Heart left ventricle (tissue), 16 donors: ENCODE data around the gene PRKCH. TPM values are rescaled to one million over a fixed set of nuclear protein-coding genes. Genes with fewer than 3 reads are reported as not detected.

Experiments
- ATAC-seq, 4 donors: fragments of 200-7000 bp; cut with Tn5 transposase; one replicate each; pipeline ENCODE4 v1.9.1; 2020 to 2022; ENCODE audit warnings: moderate library complexity in 4 of 4, mild to moderate bottlenecking in 3 of 4, moderate number of reproducible peaks in 1 of 4
- DNase-seq, 5 donors: peaks; one replicate each; pipeline ENCODE4 v3.0.0-alpha.2; 2020
- H3K27ac ChIP-seq, 12 donors: fragments of 200-600 bp; sonication (generic) in 4 of 12; one replicate each; pipeline versions ENCODE4 v1.5.0 to v1.8.0; 2016 to 2022; ENCODE audit warnings: mild to moderate bottlenecking in 2 of 12
- H3K27me3 ChIP-seq, 9 donors: fragments of 200-600 bp; sonication (generic) in 2 of 9; one replicate each; pipeline versions ENCODE4 v1.5.1 to v1.8.0; 2016 to 2022; ENCODE audit warnings: mild to moderate bottlenecking in 3 of 9
- H3K36me3 ChIP-seq, 9 donors: fragments of 200-600 bp; sonication (generic) in 2 of 9; one replicate each; pipeline versions ENCODE4 v1.5.0 to v1.8.0; 2018 to 2022; ENCODE audit warnings: mild to moderate bottlenecking in 2 of 9
- H3K4me1 ChIP-seq, 12 donors: fragments of 200-600 bp; sonication (generic) in 4 of 12; one replicate each; pipeline versions ENCODE4 v1.5.0 to v1.8.0; 2016 to 2022; ENCODE audit warnings: mild to moderate bottlenecking in 3 of 12
- H3K4me3 ChIP-seq, 12 donors: fragments of 200-600 bp; sonication (generic) in 4 of 12; one replicate each; pipeline versions ENCODE4 v1.5.0 to v1.8.0; 2017 to 2022; ENCODE audit warnings: mild to moderate bottlenecking in 9 of 12, moderate library complexity in 4 of 12
- H3K9me3 ChIP-seq, 12 donors: fragments of 200-600 bp; sonication (generic) in 4 of 12; one replicate each; pipeline versions ENCODE4 v1.5.0 to v1.8.0; 2016 to 2022; ENCODE audit warnings: mild to moderate bottlenecking in 1 of 12
- POLR2A ChIP-seq, 2 donors: fragments of 450-650 bp; IDR thresholded peaks; one replicate each; pipeline ENCODE4 v1.6.1; 2017; ENCODE audit warnings: antibody characterized with exemption in 2 of 2, mild to moderate bottlenecking in 2 of 2, moderate library complexity in 2 of 2
- WGBS, 4 donors: extraction: QIAGEN DNeasy Blood & Tissue Kit in 2 of 4; methylation state at CpG; one replicate each; pipeline versions ENCODE4 v1.1.5 to v1.1.7; 2013 to 2018; 5-methylcytosine and 5-hydroxymethylcytosine counted together
- intact Hi-C, 10 donors: fragments of 100-400 bp; cut with DNase I; formaldehyde crosslinking; loops; one replicate each; pipeline versions ENCODE4 v1.11.1 to v1.14.2; 2022
- polyA plus RNA-seq, 2 donors: library from polyadenylated mRNA; stranded (reverse); fragments of 200-250 nt; gene quantifications; one replicate each; pipeline ENCODE4 v1.2.3, GENCODE V29; 2013
- total RNA-seq, 9 donors: library from RNA; depleted of rRNA in 2 of 9; stranded (reverse); fragments of >200 nt in 2 of 9; fragmentation: NEBNext Ultra II Directional in 3 of 9; extraction: Animal tissue kit (Norgen Biotek cat#: 25700) in 3 of 9; gene quantifications; one replicate each; pipeline versions ENCODE4 v1.1.0 to v1.2.4, GENCODE V29; 2016 to 2023
- TF ChIP-seq, protein P1 (sequence below), 12 donors: fragments of 200-600 bp; sonication (generic) in 4 of 12; IDR thresholded peaks; one replicate each; pipeline versions ENCODE4 v1.5.0 to v1.8.0; 2018 to 2022; ENCODE audit warnings: antibody characterized with exemption in 12 of 12, mild to moderate bottlenecking in 5 of 12
- donor health status: ischemic (EF 13 %, LVEDD 7.1; RV severe dilation, severe dysfunction).
- donor health status: healthy with polysubstance abuse.
- donor health status: DM: no; HTN: yes; CAD: no.
- donor health status: DM: no; HTN: no; CAD: no.
- donor health status: ischemic (EF 25% LVEDD 6.9; RV normal size, moderate dysfunction).
- donor health status: ischemic (EF 25% LVEDD 5.7; RV mildly dilated, moderate dysfunction).
- donor health status: healthy.
- donor health status: DM: yes; HTN: yes; CAD: no.
- donor health status: ischemic (EF 35%, LVEDD 5.7; RV mildly dilated, moderate dysfunction).
- donor health status: nonischemic (EF 11% LVEDD 7.7; RV severe dilation, severe dysfunction).
- donor health status: DM: yes; HTN: yes; CAD: no.
- donor health status: PGD.
- donor health status: ischemic (EF 29% LVEDD 5.4; RV normal size, mild dysfunction).
- donor health status: nonischemic (EF 23%, LVEDD 6.1; RV moderate dilation, normal function).

PRKCH gene
- total and polyA plus RNA-seq, 11 donors: 6.1 to 49.2 (median 21.7) TPM

DNA sequence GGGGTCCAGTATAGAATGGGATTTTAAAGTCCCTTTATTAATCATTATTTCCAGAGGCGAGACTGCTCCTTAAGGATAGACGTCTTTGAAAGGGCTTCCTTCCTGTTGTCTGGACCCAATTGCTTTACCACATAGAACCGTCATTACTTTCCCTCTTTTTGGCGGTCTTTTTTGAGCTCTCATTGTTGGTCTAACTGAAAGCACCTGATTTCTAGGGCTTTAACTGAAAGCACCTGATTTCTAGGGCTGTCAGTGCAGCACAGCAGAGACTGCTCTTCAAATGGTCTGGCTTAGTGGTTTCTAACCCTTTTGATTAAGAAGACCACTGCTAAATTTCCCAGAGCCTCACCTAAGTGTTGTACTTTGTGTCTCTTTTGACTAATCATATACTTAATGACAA, 95.8 kb downstream of the PRKCH start:
- H3K4me1 ChIP-seq: peaks cover 0 to 72% (median 52%) of the 10 kb centered on the region in 12 donors
- no peaks in the 10 kb centered on the region for H3K9me3 ChIP-seq
- intact Hi-C loops: loop anchor here in 4 of 10 donors (5.0 to 10.0 kb wide), 6 partner anchors 40 to 92 kb away; partner anchors contain the start of gene PRKCH (in 1 of the 4)
- ATAC-seq: no peak
- H3K27me3 ChIP-seq: no peaks in the 10 kb centered on the region
- H3K27ac ChIP-seq: peak overlapping the region in 9 of 12 donors; percentile 7 to 68 (median 55)
- TF ChIP-seq POLR2A (IDR thresholded peaks at IDR 0.05): no peak
- TF ChIP-seq, protein P1, sequence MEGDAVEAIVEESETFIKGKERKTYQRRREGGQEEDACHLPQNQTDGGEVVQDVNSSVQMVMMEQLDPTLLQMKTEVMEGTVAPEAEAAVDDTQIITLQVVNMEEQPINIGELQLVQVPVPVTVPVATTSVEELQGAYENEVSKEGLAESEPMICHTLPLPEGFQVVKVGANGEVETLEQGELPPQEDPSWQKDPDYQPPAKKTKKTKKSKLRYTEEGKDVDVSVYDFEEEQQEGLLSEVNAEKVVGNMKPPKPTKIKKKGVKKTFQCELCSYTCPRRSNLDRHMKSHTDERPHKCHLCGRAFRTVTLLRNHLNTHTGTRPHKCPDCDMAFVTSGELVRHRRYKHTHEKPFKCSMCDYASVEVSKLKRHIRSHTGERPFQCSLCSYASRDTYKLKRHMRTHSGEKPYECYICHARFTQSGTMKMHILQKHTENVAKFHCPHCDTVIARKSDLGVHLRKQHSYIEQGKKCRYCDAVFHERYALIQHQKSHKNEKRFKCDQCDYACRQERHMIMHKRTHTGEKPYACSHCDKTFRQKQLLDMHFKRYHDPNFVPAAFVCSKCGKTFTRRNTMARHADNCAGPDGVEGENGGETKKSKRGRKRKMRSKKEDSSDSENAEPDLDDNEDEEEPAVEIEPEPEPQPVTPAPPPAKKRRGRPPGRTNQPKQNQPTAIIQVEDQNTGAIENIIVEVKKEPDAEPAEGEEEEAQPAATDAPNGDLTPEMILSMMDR (IDR thresholded peaks at IDR 0.05): no peak
- WGBS, 4 donors: 53 to 68% (median 57%) methylated on average over 4 of the region's 4 CpGs
- no peak for DNase-seq
- H3K36me3 ChIP-seq: no peaks in the 10 kb centered on the region
- H3K4me3 ChIP-seq: no peak overlapping the region

DNA sequence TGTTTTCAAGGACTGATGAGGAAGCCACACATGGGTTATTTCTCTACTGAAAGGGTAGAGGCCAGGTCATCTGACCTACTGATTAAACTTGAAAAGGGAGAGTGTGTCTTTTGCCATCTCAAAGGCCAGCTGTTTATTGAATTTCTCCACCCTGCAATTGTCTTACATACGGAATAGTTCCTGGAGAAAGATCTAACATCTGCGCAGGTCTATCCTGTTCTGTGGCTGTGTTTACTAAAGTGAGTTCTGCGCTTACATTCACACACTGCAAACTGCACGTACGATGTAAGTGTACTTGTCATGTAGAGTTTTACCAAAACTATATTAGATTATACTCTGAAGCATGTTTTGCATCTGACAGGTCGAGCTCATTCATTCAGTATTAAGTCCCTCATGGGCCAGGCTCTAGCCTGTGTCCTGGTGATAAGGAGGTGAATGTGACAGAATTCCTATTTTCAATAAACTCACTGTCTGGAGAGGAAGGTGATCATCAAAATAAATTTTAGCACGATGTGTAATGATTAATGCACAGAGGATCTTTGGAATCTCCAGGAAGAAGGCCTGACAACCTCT, 96.6 kb downstream of the PRKCH start:
- peaks cover 0 to 72% (median 49%) of the 10 kb centered on the region in 12 donors for H3K4me1 ChIP-seq
- peak in 2 of 4 donors; percentile 29 to 56 for ATAC-seq
- H3K27ac ChIP-seq: peak overlapping the region in 10 of 12 donors; percentile 43 to 73 (median 59)

DNA sequence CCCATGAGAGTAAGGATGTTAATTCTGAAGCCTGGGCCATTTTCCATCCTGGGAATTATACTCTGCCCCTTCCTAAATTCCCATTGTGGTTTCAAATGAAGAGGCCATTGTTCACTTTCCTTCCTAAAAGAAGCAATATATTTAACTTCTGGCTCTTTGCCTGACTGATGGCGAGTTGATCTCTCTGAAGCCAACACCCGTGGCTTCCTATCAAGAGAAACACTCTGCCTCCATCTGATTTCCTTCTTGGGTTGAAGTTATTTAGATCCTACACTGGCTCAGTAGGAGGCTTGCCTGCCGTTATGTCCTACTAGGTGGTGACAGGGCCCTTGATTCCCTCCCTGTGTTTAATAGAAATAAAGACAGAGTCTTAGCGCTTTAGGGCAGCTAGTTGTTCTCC, 97.4 kb downstream of the PRKCH start:
- TF ChIP-seq, protein P1 (IDR thresholded peaks at IDR 0.05): no peak
- TF ChIP-seq POLR2A (IDR thresholded peaks at IDR 0.05): no peak
- DNase-seq (peak in 3 of 5 donors; percentile 28 to 51 (median 32)), ATAC-seq (peak; percentile 59 to 75 (median 66))
- no peak overlapping the region for H3K4me3 ChIP-seq
- WGBS, 4 donors: 5 to 13% (median 10%) methylated on average over 4 of the region's 4 CpGs
- intact Hi-C loops: loop anchor here in 4 of 10 donors (1.0 to 10.0 kb wide), 8 partner anchors 11 to 96 kb away; partner anchors contain the start of gene PRKCH (in 1 of the 4)
- no peaks in the 10 kb centered on the region for H3K36me3 ChIP-seq
- no peaks in the 10 kb centered on the region for H3K9me3 ChIP-seq
- H3K4me1 ChIP-seq: peaks cover 0 to 68% (median 47%) of the 10 kb centered on the region in 12 donors
- no peaks in the 10 kb centered on the region for H3K27me3 ChIP-seq
- peak overlapping the region in 9 of 12 donors; percentile 27 to 73 (median 59) for H3K27ac ChIP-seq

More for the DNA sequence above, 96.6 kb downstream of the PRKCH start:
- Histone ChIP-seq H3K27me3 (no peaks in the 10 kb centered on the region), H3K36me3 (no peaks in the 10 kb centered on the region), H3K4me3 (no peak overlapping the region), H3K9me3 (no peaks in the 10 kb centered on the region)
- TF ChIP-seq, protein P1 (IDR thresholded peaks at IDR 0.05): no peak
- TF ChIP-seq POLR2A (IDR thresholded peaks at IDR 0.05): no peak
- 55 to 64% (median 59%) methylated on average over 7 of the region's 7 CpGs for WGBS, 4 donors
- DNase-seq: no peak
- intact Hi-C loops: loop anchor here in 4 of 10 donors (2.0 to 10.0 kb wide), 7 partner anchors 39 to 95 kb away; partner anchors contain the start of gene PRKCH (in 1 of the 4)

DNA sequence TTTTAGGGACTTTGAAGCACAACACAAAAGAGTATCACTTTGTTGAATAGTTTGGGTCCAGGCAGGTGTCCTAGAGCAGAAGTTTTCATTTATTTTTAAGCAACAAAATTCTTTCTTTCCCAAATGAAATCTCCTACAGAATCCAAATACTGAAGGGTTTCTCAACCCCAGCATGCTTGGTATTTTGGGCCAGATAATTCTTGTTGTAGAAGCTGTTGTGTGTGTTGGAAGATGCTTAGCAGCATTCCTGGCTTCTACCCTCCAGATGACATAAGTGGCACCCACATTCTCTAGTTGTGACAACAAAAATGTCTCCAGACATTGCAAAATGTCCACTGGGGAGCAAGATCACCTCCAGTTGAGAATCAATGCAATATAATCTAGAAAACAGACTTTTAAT, 97.8 kb downstream of the PRKCH start:
- no peaks in the 10 kb centered on the region for H3K36me3 ChIP-seq
- H3K4me3 ChIP-seq: no peak overlapping the region
- ATAC-seq (no peak), DNase-seq (no peak)
- H3K9me3 ChIP-seq: no peaks in the 10 kb centered on the region
- H3K27ac ChIP-seq: peak overlapping the region in 7 of 12 donors; percentile 29 to 68 (median 38)
- intact Hi-C loops: loop anchor here in 4 of 10 donors (1.0 to 10.0 kb wide), 8 partner anchors 10 to 96 kb away; partner anchors contain the start of gene PRKCH (in 1 of the 4)
- H3K27me3 ChIP-seq: no peaks in the 10 kb centered on the region
- peaks cover 0 to 63% (median 46%) of the 10 kb centered on the region in 12 donors for H3K4me1 ChIP-seq
- TF ChIP-seq, protein P1 (IDR thresholded peaks at IDR 0.05): no peak
- no peak for TF ChIP-seq POLR2A (IDR thresholded peaks at IDR 0.05)
